SK-N-SH (cell line): Measurements from ENCODE around the gene CACNA1F.

Experiments
- CHD2 ChIP-seq: fragments of 150-350 bp; IDR thresholded peaks from 2 replicates; pipeline ENCODE4 v1.6.1; 2018; ENCODE audit warnings: low read length; ENCODE audit not compliant: partially characterized antibody
- EZH2phosphoT487 ChIP-seq: fragments of 200-600 bp; sonication (generic); IDR thresholded peaks from 2 replicates; pipeline ENCODE4 v1.6.1; 2017; ENCODE audit warnings: low read depth, mixed run types, mild to moderate bottlenecking, antibody characterized with exemption, moderate library complexity, borderline replicate concordance
- MXI1 ChIP-seq: IDR thresholded peaks from 2 replicates; pipeline ENCODE4 v1.6.1; 2012; ENCODE audit warnings: mild to moderate bottlenecking, low read depth, low read length, improper control_type of control experiment
- RFX5 ChIP-seq: IDR thresholded peaks from 2 replicates; pipeline ENCODE4 v1.6.1; 2012; ENCODE audit warnings: mild to moderate bottlenecking, improper control_type of control experiment, low read length
- SIN3A ChIP-seq: IDR thresholded peaks from 2 replicates; pipeline ENCODE4 v1.6.1; 2012; ENCODE audit warnings: low read depth, mild to moderate bottlenecking, low read length, moderate library complexity, borderline replicate concordance
- SMC3 ChIP-seq: IDR thresholded peaks from 2 replicates; pipeline ENCODE4 v1.6.1; 2012; ENCODE audit warnings: low read depth, low read length, improper control_type of control experiment
- TCF12 ChIP-seq: IDR thresholded peaks from 2 replicates; pipeline ENCODE4 v1.4.0; 2012
- YY1 ChIP-seq: IDR thresholded peaks from 2 replicates; pipeline ENCODE4 v1.4.0; 2012; ENCODE audit warnings: low read depth, mild to moderate bottlenecking
- TF ChIP-seq, protein P1 (sequence below): IDR thresholded peaks from 2 replicates; pipeline ENCODE4; 2012
- TF ChIP-seq, protein P2 (sequence below): fragments of 150-350 bp; IDR thresholded peaks from 2 replicates; pipeline ENCODE4 v1.6.1; 2016; ENCODE audit warnings: mild to moderate bottlenecking, low read depth, low read length
- TF ChIP-seq, protein P3 (sequence below): fragments of 200-600 bp; sonication (generic); IDR thresholded peaks from 2 replicates; pipeline ENCODE4 v1.6.1; 2017; ENCODE audit warnings: antibody characterized with exemption, mild to moderate bottlenecking, moderate library complexity

DNA sequence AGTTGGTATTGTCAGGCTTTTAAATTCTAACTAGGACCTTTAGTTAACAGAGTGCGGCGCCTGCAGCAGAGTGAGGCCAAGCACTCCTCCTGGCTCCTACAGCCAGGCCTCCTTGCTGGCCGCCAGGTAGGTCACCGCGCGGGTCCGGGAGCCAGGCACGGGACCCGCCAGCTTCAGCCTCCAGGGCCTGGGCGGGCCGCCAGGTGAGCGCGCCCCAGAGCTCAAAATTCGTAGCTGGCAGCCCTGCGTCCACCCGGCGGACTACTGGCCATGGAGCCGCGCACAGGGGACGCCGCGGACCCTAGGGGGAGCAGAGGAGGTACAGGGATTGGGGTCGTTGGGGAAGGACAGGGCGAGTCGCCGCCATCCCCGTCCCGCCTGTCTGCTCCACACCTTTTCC is 70.5 kb downstream of the CACNA1F start, which contains the start of gene MAGIX:
- no peak for TF ChIP-seq RFX5
- TF ChIP-seq MXI1 = no peak
- TF ChIP-seq, protein P1, sequence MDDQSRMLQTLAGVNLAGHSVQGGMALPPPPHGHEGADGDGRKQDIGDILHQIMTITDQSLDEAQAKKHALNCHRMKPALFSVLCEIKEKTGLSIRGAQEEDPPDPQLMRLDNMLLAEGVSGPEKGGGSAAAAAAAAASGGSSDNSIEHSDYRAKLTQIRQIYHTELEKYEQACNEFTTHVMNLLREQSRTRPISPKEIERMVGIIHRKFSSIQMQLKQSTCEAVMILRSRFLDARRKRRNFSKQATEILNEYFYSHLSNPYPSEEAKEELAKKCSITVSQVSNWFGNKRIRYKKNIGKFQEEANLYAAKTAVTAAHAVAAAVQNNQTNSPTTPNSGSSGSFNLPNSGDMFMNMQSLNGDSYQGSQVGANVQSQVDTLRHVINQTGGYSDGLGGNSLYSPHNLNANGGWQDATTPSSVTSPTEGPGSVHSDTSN = no peak
- TF ChIP-seq, protein P2, sequence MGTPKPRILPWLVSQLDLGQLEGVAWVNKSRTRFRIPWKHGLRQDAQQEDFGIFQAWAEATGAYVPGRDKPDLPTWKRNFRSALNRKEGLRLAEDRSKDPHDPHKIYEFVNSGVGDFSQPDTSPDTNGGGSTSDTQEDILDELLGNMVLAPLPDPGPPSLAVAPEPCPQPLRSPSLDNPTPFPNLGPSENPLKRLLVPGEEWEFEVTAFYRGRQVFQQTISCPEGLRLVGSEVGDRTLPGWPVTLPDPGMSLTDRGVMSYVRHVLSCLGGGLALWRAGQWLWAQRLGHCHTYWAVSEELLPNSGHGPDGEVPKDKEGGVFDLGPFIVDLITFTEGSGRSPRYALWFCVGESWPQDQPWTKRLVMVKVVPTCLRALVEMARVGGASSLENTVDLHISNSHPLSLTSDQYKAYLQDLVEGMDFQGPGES = no peak
- TF ChIP-seq, protein P3, sequence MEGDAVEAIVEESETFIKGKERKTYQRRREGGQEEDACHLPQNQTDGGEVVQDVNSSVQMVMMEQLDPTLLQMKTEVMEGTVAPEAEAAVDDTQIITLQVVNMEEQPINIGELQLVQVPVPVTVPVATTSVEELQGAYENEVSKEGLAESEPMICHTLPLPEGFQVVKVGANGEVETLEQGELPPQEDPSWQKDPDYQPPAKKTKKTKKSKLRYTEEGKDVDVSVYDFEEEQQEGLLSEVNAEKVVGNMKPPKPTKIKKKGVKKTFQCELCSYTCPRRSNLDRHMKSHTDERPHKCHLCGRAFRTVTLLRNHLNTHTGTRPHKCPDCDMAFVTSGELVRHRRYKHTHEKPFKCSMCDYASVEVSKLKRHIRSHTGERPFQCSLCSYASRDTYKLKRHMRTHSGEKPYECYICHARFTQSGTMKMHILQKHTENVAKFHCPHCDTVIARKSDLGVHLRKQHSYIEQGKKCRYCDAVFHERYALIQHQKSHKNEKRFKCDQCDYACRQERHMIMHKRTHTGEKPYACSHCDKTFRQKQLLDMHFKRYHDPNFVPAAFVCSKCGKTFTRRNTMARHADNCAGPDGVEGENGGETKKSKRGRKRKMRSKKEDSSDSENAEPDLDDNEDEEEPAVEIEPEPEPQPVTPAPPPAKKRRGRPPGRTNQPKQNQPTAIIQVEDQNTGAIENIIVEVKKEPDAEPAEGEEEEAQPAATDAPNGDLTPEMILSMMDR = no peak
- TF ChIP-seq YY1 = no peak
- TF ChIP-seq TCF12 = no peak
- TF ChIP-seq EZH2phosphoT487 = no peak
- no peak for TF ChIP-seq CHD2
- TF ChIP-seq SMC3 = no peak
- TF ChIP-seq SIN3A = no peak
